ENCODE data around the gene UMODL1. TPM values are rescaled to one million over a fixed set of nuclear protein-coding genes. Genes with fewer than 3 reads are reported as not detected.

Gene UMODL1
- total RNA-seq, 1 donor: not detected

GRCh38 chr21:42160765-42161164 lies 89.6 kb downstream of the UMODL1 start:
- no peak overlapping the region for H3K4me3 ChIP-seq (ENCODE audit: low read depth, low read length)
- DNase-seq (ENCODE audit: low read depth): no peak
- TF ChIP-seq CTCF (IDR thresholded peaks at IDR 0.05; ENCODE audit: insufficient read depth, low read length): no peak

- TF ChIP-seq CTCF (IDR thresholded peaks at IDR 0.05; ENCODE audit: insufficient read depth, low read length): no peak
- no peak for DNase-seq (ENCODE audit: low read depth)
- no peak overlapping the region for H3K4me3 ChIP-seq (ENCODE audit: low read depth, low read length)
Observed at GRCh38 chr21:42161401-42161955, 90.4 kb downstream of the UMODL1 start.

GRCh38 chr21:42161956-42162681 lies 91.0 kb downstream of the UMODL1 start:
- H3K4me3 ChIP-seq (ENCODE audit: low read depth, low read length): no peak overlapping the region
- no peak for DNase-seq (ENCODE audit: low read depth)
- TF ChIP-seq CTCF (IDR thresholded peaks at IDR 0.05; ENCODE audit: insufficient read depth, low read length): no peak

GRCh38 chr21:42162831-42163510 lies 91.9 kb downstream of the UMODL1 start:
- no peak overlapping the region for H3K4me3 ChIP-seq (ENCODE audit: low read depth, low read length)
- DNase-seq (ENCODE audit: low read depth): no peak
- no peak for TF ChIP-seq CTCF (IDR thresholded peaks at IDR 0.05; ENCODE audit: insufficient read depth, low read length)

- TF ChIP-seq CTCF (IDR thresholded peaks at IDR 0.05; ENCODE audit: insufficient read depth, low read length): no peak
- no peak for DNase-seq (ENCODE audit: low read depth)
- no peak overlapping the region for H3K4me3 ChIP-seq (ENCODE audit: low read depth, low read length)
Observed at GRCh38 chr21:42163511-42163863, 92.4 kb downstream of the UMODL1 start.

- no peak overlapping the region for H3K4me3 ChIP-seq (ENCODE audit: low read depth, low read length)
- no peak for TF ChIP-seq CTCF (IDR thresholded peaks at IDR 0.05; ENCODE audit: insufficient read depth, low read length)
- DNase-seq (ENCODE audit: low read depth): no peak
Observed at GRCh38 chr21:42164064-42164789, 93.1 kb downstream of the UMODL1 start.
